ENCODE measurements around the gene LSM5.

LSM5 gene

GRCh38 chr7:32459788-32460187 lies 30.4 kb downstream of the LSM5 start:
- no peak for DNase-seq

DNA sequence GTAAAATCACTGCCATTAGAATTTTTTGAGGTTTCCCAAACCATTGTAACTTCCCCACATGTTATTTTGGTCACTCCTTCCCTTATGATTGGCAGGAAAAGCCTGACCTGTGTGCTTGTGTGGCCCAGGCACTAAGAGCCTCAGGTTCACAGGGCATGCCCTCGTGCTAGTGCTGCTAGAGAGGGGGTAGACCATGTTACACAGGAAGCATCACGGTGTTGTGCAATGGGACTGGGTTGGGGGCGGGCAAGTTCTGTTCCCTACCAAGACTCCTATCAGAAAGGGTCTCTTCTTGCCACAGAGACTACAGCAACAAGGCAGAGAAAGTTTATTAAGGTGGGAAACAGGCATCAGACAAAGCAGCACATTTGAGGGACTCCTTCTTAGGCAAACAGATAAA lies 32.2 kb downstream of the LSM5 start:
- no peak for DNase-seq

DNA sequence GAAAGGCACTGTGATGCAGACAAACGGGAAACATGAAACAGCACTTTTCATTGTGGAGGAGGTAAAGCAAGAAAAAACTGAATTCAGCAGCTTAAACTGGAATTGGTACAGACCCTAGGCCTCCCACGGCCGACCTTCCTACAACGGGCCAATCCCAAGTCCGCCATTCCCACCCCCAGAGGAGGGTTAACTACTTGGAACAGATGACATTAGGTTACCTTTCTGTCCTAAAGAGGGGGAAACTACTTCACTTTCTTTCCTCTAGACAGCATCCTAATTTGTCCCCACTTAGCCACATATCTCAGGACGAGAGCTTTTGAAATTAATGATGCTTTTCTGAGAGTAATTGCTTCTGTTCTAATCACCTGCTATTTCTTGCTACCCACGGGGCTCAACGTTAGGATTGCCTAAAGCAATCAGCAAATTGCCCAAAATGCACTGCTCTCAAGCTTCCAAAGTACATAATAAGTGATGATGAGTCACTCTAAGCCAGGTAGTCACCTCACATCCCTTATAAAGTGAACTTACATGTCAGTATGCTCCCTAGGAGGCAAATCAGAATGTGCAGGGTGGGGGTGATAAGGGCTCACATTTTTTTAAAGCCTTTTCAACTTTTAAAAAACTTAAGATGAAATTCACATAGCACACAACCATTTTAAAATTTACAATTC lies 36.7 kb downstream of the LSM5 start:
- no peak for DNase-seq

DNA sequence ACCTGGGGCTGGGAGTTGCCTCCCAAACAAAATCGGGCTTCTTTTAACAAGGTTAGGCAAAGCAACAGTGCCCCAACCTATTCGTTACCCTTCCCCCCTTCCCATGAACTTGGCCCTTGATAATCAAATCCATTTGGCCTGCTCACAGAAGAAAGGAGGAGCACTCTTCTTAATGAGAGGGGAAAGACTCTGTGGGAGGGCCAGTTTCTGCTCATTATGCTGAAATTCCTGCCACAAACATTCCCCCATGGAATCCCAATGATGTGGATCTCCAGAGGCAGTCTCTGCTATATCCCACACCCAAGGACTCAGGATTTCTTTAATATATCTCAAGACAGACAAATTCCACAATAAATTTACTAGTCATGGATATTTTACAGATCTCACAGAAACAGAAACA lies 43.0 kb downstream of the LSM5 start:
- no peak for DNase-seq

DNA sequence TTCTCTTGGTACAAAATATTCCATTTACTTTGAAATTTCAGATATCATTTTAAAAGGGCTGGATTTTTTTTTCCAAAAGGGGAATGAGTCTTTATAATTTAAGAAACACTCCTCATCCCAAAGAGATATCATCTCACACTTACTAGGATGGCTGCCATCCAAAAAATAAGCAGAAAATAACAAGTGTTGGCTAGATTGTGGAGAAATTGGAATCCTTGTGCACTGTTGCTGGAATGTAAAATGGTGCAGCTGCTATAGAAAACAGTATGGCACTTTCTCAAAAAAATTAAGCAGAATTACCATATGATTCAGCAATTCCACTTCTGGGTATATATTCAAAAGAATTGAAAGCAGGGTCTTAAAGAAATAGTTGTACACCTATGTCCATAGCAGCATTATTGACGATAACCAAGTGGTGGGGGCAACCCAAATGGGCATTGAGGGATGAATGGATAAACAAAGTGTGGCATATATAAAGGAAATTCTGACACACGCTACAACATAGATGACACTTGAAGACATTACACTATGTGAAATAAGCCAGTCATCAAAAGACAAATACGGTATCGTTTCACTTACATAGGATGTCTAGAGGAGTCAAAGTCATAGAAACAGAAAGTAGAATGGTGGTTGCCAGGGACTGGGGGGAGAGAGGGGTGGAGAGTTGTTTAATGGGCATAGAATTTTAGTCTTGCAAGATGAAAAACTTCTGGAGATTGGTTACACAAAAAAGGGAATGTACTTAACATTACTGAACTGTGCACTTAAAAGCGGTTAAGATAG lies 53.8 kb downstream of the LSM5 start:
- DNase-seq = no peak

Data from NCI-H2081 (cell line).